ENCODE results near the gene MPC2.

DNA sequence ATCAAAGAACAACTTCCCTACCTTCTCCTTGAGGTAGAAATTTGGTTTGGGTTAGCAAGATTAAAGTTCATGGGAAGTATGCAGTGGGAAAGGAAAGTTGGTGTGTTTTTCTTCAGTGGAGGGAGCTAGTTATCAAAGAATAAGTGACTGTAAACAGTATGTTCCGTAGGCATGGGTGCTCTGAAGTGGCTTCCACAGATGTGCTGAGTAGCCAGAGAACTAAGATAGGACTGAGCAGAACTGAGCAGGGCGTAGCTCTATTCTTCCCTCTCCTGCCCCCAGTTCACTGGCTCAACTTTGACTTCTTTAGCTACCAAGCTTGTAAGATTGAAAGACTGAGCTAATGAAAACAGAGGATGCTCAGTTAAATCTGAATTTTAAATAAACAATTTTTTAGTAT, 26.3 kb downstream of the MPC2 start:
- no peak for TF ChIP-seq ZNF274 (IDR thresholded peaks at IDR 0.05; ENCODE audit: low read depth, low read length)
- no peak for TF ChIP-seq YY1 (IDR thresholded peaks at IDR 0.05; ENCODE audit: insufficient read depth, insufficient read length)
- no peak for TF ChIP-seq SUZ12 (IDR thresholded peaks at IDR 0.05; ENCODE audit: extremely low read depth, insufficient read depth, insufficient read length)
